GM23338 (cell line): ENCODE data around the gene PDIK1L. TPM values are rescaled to one million over a fixed set of nuclear protein-coding genes. Genes with fewer than 3 reads are reported as not detected.

Experiments used
- ATAC-seq: fragments of 200-7000 bp; cut with Tn5 transposase; 3 replicates; pipeline ENCODE4 v1.9.1; 2020
- DNase-seq: peaks from one replicate; pipeline ENCODE4 v3.0.0-alpha.2; 2015; ENCODE audit warnings: low spot score
- H2AFZ ChIP-seq: fragments of 200-600 bp; sonication (generic); 2 replicates; pipeline ENCODE4 v1.8.0; 2016; ENCODE audit warnings: antibody characterized with exemption, mild to moderate bottlenecking, moderate library complexity
- H3F3A ChIP-seq: fragments of 200-600 bp; sonication (generic); replicated peaks from 2 replicates; pipeline ENCODE4 v1.8.0; 2017; ENCODE audit warnings: antibody characterized with exemption, mixed run types, low read depth
- H3K27ac ChIP-seq: fragments of 200-600 bp; sonication (generic); 2 replicates; pipeline ENCODE4 v1.6.1; 2016; ENCODE audit warnings: low read depth
- H3K27me3 ChIP-seq: fragments of 200-600 bp; sonication (generic); 2 replicates; pipeline ENCODE4 v1.8.0; 2016; ENCODE audit warnings: mild to moderate bottlenecking, mixed run types, moderate library complexity; ENCODE audit not compliant: insufficient read depth
- H3K36me3 ChIP-seq: fragments of 200-600 bp; sonication (generic); 2 replicates; pipeline ENCODE4 v1.8.0; 2016; ENCODE audit warnings: mild to moderate bottlenecking; ENCODE audit not compliant: insufficient read depth
- H3K4me1 ChIP-seq: fragments of 200-600 bp; sonication (generic); 2 replicates; pipeline ENCODE4 v1.8.0; 2016; ENCODE audit warnings: mild to moderate bottlenecking, moderate library complexity; ENCODE audit not compliant: insufficient read depth
- H3K4me2 ChIP-seq: fragments of 200-600 bp; sonication (generic); 2 replicates; pipeline ENCODE4 v1.7.1; 2017; ENCODE audit warnings: mixed run types
- H3K4me3 ChIP-seq: fragments of 200-600 bp; sonication (generic); 2 replicates; pipeline ENCODE4 v1.6.1; 2016; ENCODE audit warnings: mixed run types
- H3K79me2 ChIP-seq: fragments of 200-600 bp; sonication (generic); replicated peaks from 2 replicates; pipeline ENCODE4 v1.8.0; 2017; ENCODE audit warnings: mild to moderate bottlenecking; ENCODE audit not compliant: insufficient read depth
- H3K9me2 ChIP-seq: fragments of 200-600 bp; sonication (generic); 2 replicates; pipeline ENCODE4 v1.8.0; 2017; ENCODE audit not compliant: insufficient read depth
- H4K20me1 ChIP-seq: fragments of 200-600 bp; sonication (generic); replicated peaks from 2 replicates; pipeline ENCODE4 v1.8.0; 2017; ENCODE audit warnings: mild to moderate bottlenecking; ENCODE audit not compliant: insufficient read depth
- H3K27ac Mint-ChIP-seq: 2 replicates; pipeline ENCODE4 v1.8.0; 2020; ENCODE audit warnings: inconsistent platforms, mild to moderate bottlenecking, moderate library complexity, mixed read lengths
- H3K27me3 Mint-ChIP-seq: 3 replicates; pipeline ENCODE4 v1.8.0; 2022; ENCODE audit warnings: low read depth, mild to moderate bottlenecking, moderate library complexity, mixed read lengths, inconsistent platforms; ENCODE audit not compliant: insufficient read depth, poor library complexity
- H3K36me3 Mint-ChIP-seq: 3 replicates; pipeline ENCODE4 v1.8.0; 2021; ENCODE audit warnings: low read depth, mild to moderate bottlenecking, inconsistent platforms, moderate library complexity, mixed read lengths
- H3K4me1 Mint-ChIP-seq: 3 replicates; pipeline ENCODE4 v1.8.0; 2020; ENCODE audit warnings: mild to moderate bottlenecking, inconsistent platforms, mixed read lengths
- H3K4me3 Mint-ChIP-seq: 3 replicates; pipeline ENCODE4 v1.8.0; 2021; ENCODE audit warnings: moderate library complexity, mild to moderate bottlenecking, inconsistent platforms, mixed read lengths
- H3K9me3 Mint-ChIP-seq: 3 replicates; pipeline ENCODE4 v1.8.0; 2020; ENCODE audit warnings: moderate library complexity, mild to moderate bottlenecking, inconsistent platforms, mixed read lengths
- CREB1 ChIP-seq: fragments of 250-450 bp; sonication (Bioruptor Pico); IDR thresholded peaks from 2 replicates; pipeline ENCODE4 v1.5.0; 2020; ENCODE audit warnings: low read depth, mild to moderate bottlenecking, moderate library complexity
- ETS1 ChIP-seq: IDR thresholded peaks from 2 replicates; pipeline ENCODE4 v1.6.1; 2016; ENCODE audit warnings: antibody characterized with exemption
- EZH2 ChIP-seq: fragments of 200-600 bp; sonication (generic); IDR thresholded peaks from one replicate; pipeline ENCODE4 v1.8.0; 2017; ENCODE audit warnings: antibody characterized with exemption, mild to moderate bottlenecking, low read depth; ENCODE audit not compliant: unreplicated experiment
- NANOG ChIP-seq: IDR thresholded peaks from 2 replicates; pipeline ENCODE4 v1.6.1; 2016; ENCODE audit warnings: antibody characterized with exemption, borderline replicate concordance
- POLR2AphosphoS5 ChIP-seq: IDR thresholded peaks from 2 replicates; pipeline ENCODE4 v1.6.1; 2016; ENCODE audit warnings: antibody characterized with exemption, low read depth
- REST ChIP-seq: IDR thresholded peaks from one replicate; pipeline ENCODE4 v1.6.1; 2018; ENCODE audit warnings: antibody characterized with exemption; ENCODE audit not compliant: unreplicated experiment
- STAT1 ChIP-seq: IDR thresholded peaks from one replicate; pipeline ENCODE4 v1.6.1; 2016; ENCODE audit warnings: antibody characterized with exemption; ENCODE audit not compliant: unreplicated experiment
- ZNF114 ChIP-seq: fragments of 250-450 bp; sonication (Bioruptor Pico); IDR thresholded peaks from 2 replicates; pipeline ENCODE4 v1.5.0; 2020; ENCODE audit warnings: mild to moderate bottlenecking, moderate library complexity
- ZNF331 ChIP-seq: fragments of 250-450 bp; sonication (Bioruptor Pico); IDR thresholded peaks from 2 replicates; pipeline ENCODE4 v1.5.0; 2020; ENCODE audit warnings: low read depth, mild to moderate bottlenecking, moderate library complexity
- ZNF462 ChIP-seq: fragments of 250-450 bp; sonication (Bioruptor Pico); IDR thresholded peaks from 2 replicates; pipeline ENCODE4 v1.5.0; 2020; ENCODE audit warnings: mild to moderate bottlenecking, moderate library complexity
- polyA plus RNA-seq: library from polyadenylated mRNA; unstranded; fragments of >200 nt; fragmentation: Nextera tagmentation; extraction: Ambion mirVana; gene quantifications from 2 replicates; pipeline ENCODE4 v1.2.1, GENCODE V29; 2016
- total RNA-seq: library from RNA; depleted of rRNA; stranded (reverse); fragments of >200 nt; shearing (Covaris generic); gene quantifications from 2 replicates; pipeline ENCODE4 v1.2.3, GENCODE V29; 2014

The PDIK1L gene
- total and polyA plus RNA-seq, 2 experiments from 2014 or later = 1.6 to 3.0 TPM

- H3K4me3 ChIP-seq = no peak overlapping the region
- H3K4me1 ChIP-seq = peaks cover 14% of the 10 kb centered on the region
- Mint-ChIP-seq H3K4me3 (no peak overlapping the region), H3K27ac (no peak overlapping the region), H3K9me3 (no peaks in the 10 kb centered on the region), H3K27me3 (no peaks in the 10 kb centered on the region), H3K4me1 (peaks cover 14% of the 10 kb centered on the region), H3K36me3 (no peaks in the 10 kb centered on the region)
- no peak for ATAC-seq
- H3K27ac ChIP-seq = no peak overlapping the region
- no peak for DNase-seq
- H4K20me1 ChIP-seq = no peaks in the 10 kb centered on the region
- no peaks in the 10 kb centered on the region for H3K79me2 ChIP-seq
- H3K9me2 ChIP-seq = no peaks in the 10 kb centered on the region
- no peak overlapping the region for H3K4me2 ChIP-seq
- TF ChIP-seq REST (no peak), POLR2AphosphoS5 (no peak), EZH2 (no peak), CREB1 (CRISPR knock-in tag) (no peak), ZNF331 (CRISPR knock-in tag) (no peak), NANOG (no peak), ZNF462 (CRISPR knock-in tag) (no peak), STAT1 (no peak), ETS1 (no peak), ZNF114 (no peak)
- H3F3A ChIP-seq = no peaks in the 10 kb centered on the region
- H3K27me3 ChIP-seq = no peaks in the 10 kb centered on the region
- H3K36me3 ChIP-seq = no peaks in the 10 kb centered on the region
- no peak overlapping the region for H2AFZ ChIP-seq
Observed at GRCh38 chr1:26081267-26082019, 30.2 kb upstream of the PDIK1L start.
